GM06990 (cell line): ENCODE results near the gene NKAIN1.

ENCODE experiments used
- DNase-seq: peaks from one replicate; pipeline ENCODE4 v3.0.0-alpha.2; 2011; ENCODE audit not compliant: insufficient read length; ENCODE audit errors: extremely low read depth
- H3K27me3 ChIP-seq: replicated peaks from 2 replicates; pipeline ENCODE4 v1.6.0; 2011; ENCODE audit warnings: low read length; ENCODE audit not compliant: control insufficient read depth, insufficient read depth
- H3K36me3 ChIP-seq: 2 replicates; pipeline ENCODE4 v1.5.1; 2011; ENCODE audit warnings: low read length; ENCODE audit not compliant: control insufficient read depth, insufficient read depth
- H3K4me3 ChIP-seq: replicated peaks from 2 replicates; pipeline ENCODE4 v1.5.1; 2011; ENCODE audit warnings: low read depth, mild to moderate bottlenecking, control low read depth, low read length
- CTCF ChIP-seq: IDR thresholded peaks from 2 replicates; pipeline ENCODE4 v1.5.1; 2011; ENCODE audit warnings: low read length, control low read depth, mild to moderate bottlenecking, inconsistent platforms; ENCODE audit not compliant: insufficient read depth, poor library complexity, severe bottlenecking

NKAIN1 gene

GRCh38 chr1:31151402-31151801 lies 88.3 kb downstream of the NKAIN1 start:
- Histone ChIP-seq H3K27me3 (no peaks in the 10 kb centered on the region), H3K36me3 (no peaks in the 10 kb centered on the region), H3K4me3 (no peak overlapping the region)
- TF ChIP-seq CTCF, result no peak
- DNase-seq, result no peak

DNA sequence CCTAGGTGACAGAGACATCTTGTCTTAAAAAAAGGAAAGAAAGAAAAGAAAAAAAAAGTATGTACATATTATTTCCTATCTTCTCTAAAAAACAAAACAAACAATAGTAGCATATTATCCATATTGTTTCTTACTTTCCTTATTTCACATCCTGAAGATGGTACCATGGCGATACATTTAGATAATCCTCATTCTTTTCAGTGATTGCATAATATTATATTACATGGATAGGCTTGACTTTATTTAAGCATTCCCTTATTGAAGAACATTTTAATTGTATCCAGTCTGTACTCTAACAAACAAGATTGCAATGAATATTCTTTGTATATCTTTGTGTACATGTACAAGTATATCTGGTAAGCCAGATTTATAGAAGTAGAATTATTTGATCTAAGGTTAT lies 91.3 kb downstream of the NKAIN1 start:
- H3K36me3 ChIP-seq, result no peaks in the 10 kb centered on the region
- no peak for TF ChIP-seq CTCF
- DNase-seq, result no peak
- H3K4me3 ChIP-seq, result no peak overlapping the region
- no peaks in the 10 kb centered on the region for H3K27me3 ChIP-seq

- no peak for TF ChIP-seq CTCF
- no peak for DNase-seq
Observed at GRCh38 chr1:31145648-31146047, 94.0 kb downstream of the NKAIN1 start.

DNA sequence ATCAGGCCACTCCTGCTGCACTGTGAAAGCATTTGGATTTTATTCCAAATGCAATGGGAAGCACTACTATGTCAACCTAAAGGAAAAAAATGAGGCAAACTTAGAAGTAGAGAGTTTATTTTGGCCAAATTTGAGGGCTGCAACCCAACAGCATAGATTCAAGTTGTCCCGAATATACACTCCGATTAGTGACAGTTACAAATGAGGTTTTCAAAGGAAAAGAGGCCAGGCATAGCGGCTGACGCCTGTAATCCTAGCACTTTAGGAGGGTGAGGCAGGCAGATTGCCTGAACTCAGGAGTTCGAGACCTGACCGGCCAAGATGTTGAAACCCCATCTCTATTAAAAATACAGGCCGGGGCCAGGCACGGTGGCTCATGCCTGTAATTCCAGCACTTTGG lies 95.2 kb downstream of the NKAIN1 start:
- no peak overlapping the region for H3K4me3 ChIP-seq
- no peak for DNase-seq
- H3K36me3 ChIP-seq, result no peaks in the 10 kb centered on the region
- no peaks in the 10 kb centered on the region for H3K27me3 ChIP-seq
- no peak for TF ChIP-seq CTCF

More at GRCh38 chr1:31145648-31146047, 94.0 kb downstream of the NKAIN1 start:
- no peaks in the 10 kb centered on the region for H3K36me3 ChIP-seq
- no peaks in the 10 kb centered on the region for H3K27me3 ChIP-seq
- H3K4me3 ChIP-seq, result no peak overlapping the region

DNA sequence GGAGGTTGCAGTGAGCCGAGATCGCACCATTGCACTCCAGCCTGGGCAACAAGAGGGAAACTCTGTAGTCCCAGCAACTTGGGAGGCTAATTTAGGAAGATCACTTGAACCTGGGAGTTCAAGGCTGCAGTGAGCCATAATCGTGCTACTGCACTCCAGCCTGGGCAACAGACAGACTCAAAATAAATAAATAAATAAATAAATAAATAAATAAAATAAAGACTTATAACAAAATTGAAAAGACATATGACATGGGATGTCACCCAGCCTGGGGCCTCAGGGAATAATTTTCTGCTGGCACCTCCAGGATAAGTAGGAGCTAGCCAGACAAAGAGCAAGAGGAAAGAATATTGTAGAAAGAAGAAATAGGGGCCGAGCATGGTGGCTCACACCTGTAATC lies 96.2 kb downstream of the NKAIN1 start:
- Histone ChIP-seq H3K4me3 (no peak overlapping the region), H3K27me3 (no peaks in the 10 kb centered on the region), H3K36me3 (no peaks in the 10 kb centered on the region)
- no peak for TF ChIP-seq CTCF
- DNase-seq, result no peak

DNA sequence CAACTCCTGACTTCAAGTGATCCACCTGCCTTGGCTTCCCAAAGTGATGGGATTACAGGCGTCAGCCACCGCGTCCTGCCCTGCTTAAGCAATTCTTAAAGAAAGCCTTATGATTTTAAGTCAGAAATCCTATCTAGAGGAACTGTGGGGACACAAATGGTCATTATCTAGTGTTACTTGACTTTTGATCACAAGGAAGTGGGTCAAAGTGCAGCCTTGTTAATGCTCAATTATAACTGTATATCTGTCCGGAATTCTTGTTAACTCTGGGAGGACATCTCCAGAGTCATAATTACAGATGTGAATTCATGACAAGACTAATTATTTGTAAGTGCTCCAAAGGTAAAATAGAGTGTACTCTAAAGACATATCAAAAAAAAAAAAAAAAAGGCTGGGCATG lies 97.3 kb downstream of the NKAIN1 start:
- no peak for TF ChIP-seq CTCF

More for the DNA sequence above, 97.3 kb downstream of the NKAIN1 start:
- Histone ChIP-seq H3K36me3 (no peaks in the 10 kb centered on the region), H3K27me3 (no peaks in the 10 kb centered on the region), H3K4me3 (no peak overlapping the region)
- no peak for DNase-seq
